Stimulated activated CD4-positive, alpha-beta T cell treated with anti-CD3 and anti-CD28 coated beads, Interleukin-4, amount 100 ng/mL, for 48 hours (primary cell): ENCODE data around the gene UPF2.
"Not testable (repeated sequence)": the region's sequence is repeated elsewhere in the genome, so short reads cannot be mapped to it uniquely, and the experiment has no call there.

Experiments
- DNase-seq, 2 donors: peaks; one replicate each; pipeline ENCODE4 v3.0.0-alpha.2; 2020; ENCODE audit warnings: low read depth in 2 of 2

The UPF2 gene

GRCh38 chr10:11907914-11908313 lies 134.7 kb downstream of the UPF2 start:
- DNase-seq, result no peak

- no peak for DNase-seq
These were observed 135.9 kb downstream of the UPF2 start for GRCh38 chr10:11906714-11907113.

- DNase-seq, result no peak
These were observed 140.0 kb downstream of the UPF2 start for GRCh38 chr10:11902646-11903045.

GRCh38 chr10:11901833-11902475 lies 140.7 kb downstream of the UPF2 start:
- DNase-seq, result no peak

GRCh38 chr10:11901454-11901832 lies 141.2 kb downstream of the UPF2 start:
- no peak for DNase-seq

GRCh38 chr10:11901036-11901301 lies 141.6 kb downstream of the UPF2 start:
- no peak for DNase-seq

- no peak for DNase-seq
These were observed 143.3 kb downstream of the UPF2 start for GRCh38 chr10:11899067-11899876.

- no peak for DNase-seq
These were observed 144.1 kb downstream of the UPF2 start for GRCh38 chr10:11898372-11899066.

GRCh38 chr10:11898033-11898371 lies 144.6 kb downstream of the UPF2 start:
- no peak for DNase-seq

- no peak for DNase-seq
These were observed 145.9 kb downstream of the UPF2 start for GRCh38 chr10:11896549-11897200.

GRCh38 chr10:11895598-11895997 lies 147.0 kb downstream of the UPF2 start:
- no peak for DNase-seq

GRCh38 chr10:11895108-11895466 lies 147.5 kb downstream of the UPF2 start:
- no peak for DNase-seq

GRCh38 chr10:11894381-11895107 lies 148.1 kb downstream of the UPF2 start:
- no peak for DNase-seq

GRCh38 chr10:11893749-11894278 lies 148.8 kb downstream of the UPF2 start:
- no peak for DNase-seq

- DNase-seq, result no peak
These were observed 150.7 kb downstream of the UPF2 start for GRCh38 chr10:11891776-11892486.

- not testable (repeated sequence) for DNase-seq
These were observed 153.3 kb downstream of the UPF2 start for GRCh38 chr10:11889263-11889662.

GRCh38 chr10:11887381-11888227 lies 155.0 kb downstream of the UPF2 start:
- DNase-seq, result no peak

GRCh38 chr10:11886851-11887250 lies 155.8 kb downstream of the UPF2 start:
- DNase-seq, result no peak

- no peak for DNase-seq
These were observed 156.5 kb downstream of the UPF2 start for GRCh38 chr10:11886138-11886474.

- DNase-seq, result no peak
These were observed 157.0 kb downstream of the UPF2 start for GRCh38 chr10:11885437-11886137.
